Fibroblast of lung (primary cell): ENCODE results near the gene CARD10. TPM values are rescaled to one million over a fixed set of nuclear protein-coding genes. Genes with fewer than 3 reads are reported as not detected.

ENCODE experiments used
- DNase-seq, 2 donors: peaks; one replicate each; pipeline versions ENCODE4 v3.0.0 to v3.0.0-alpha.2; 2010; ENCODE audit warnings: low read depth in 2 of 2
- H2AFZ ChIP-seq: 2 replicates; pipeline ENCODE4 v1.5.1; 2012; ENCODE audit warnings: low read length, control low read depth, inconsistent platforms
- H3K27ac ChIP-seq: 2 replicates; pipeline ENCODE4 v1.5.1; 2011; ENCODE audit warnings: low read length, control low read depth; ENCODE audit not compliant: insufficient read depth
- H3K27me3 ChIP-seq: 2 replicates; pipeline ENCODE4 v1.5.1; 2011; ENCODE audit warnings: mild to moderate bottlenecking, low read length; ENCODE audit not compliant: control insufficient read depth, insufficient read depth
- H3K36me3 ChIP-seq: 2 replicates; pipeline ENCODE4 v1.5.1; 2011; ENCODE audit warnings: low read length; ENCODE audit not compliant: control insufficient read depth, insufficient read depth
- H3K4me1 ChIP-seq: 2 replicates; pipeline ENCODE4 v1.5.1; 2011; ENCODE audit warnings: low read length; ENCODE audit not compliant: control insufficient read depth, insufficient read depth; ENCODE audit errors: extremely low read depth
- H3K4me2 ChIP-seq: 2 replicates; pipeline ENCODE4 v1.5.1; 2011; ENCODE audit warnings: low read length, control low read depth; ENCODE audit not compliant: insufficient read depth; ENCODE audit errors: extremely low read depth
- H3K4me3 ChIP-seq, 4 experiments: fragments of 200-600 bp in 1 of 4; sonication (generic) in 1 of 4; replicated peaks in 1 of 4; 2 replicates each; pipeline ENCODE4 v1.5.1; 2011 to 2016; ENCODE audit warnings: low read length in 4 of 4, low read depth in 3 of 4, mild to moderate bottlenecking in 3 of 4, control low read depth in 2 of 4, inconsistent platforms in 1 of 4, mixed read lengths in 1 of 4; ENCODE audit not compliant: insufficient read depth in 1 of 4; ENCODE audit errors: control extremely low read depth in 1 of 4
- H3K79me2 ChIP-seq: 2 replicates; pipeline ENCODE4 v1.5.1; 2012; ENCODE audit warnings: mild to moderate bottlenecking, low read length, inconsistent platforms; ENCODE audit not compliant: control insufficient read depth, insufficient read depth
- H3K9ac ChIP-seq: 2 replicates; pipeline ENCODE4 v1.5.1; 2011; ENCODE audit warnings: mild to moderate bottlenecking, low read length, control low read depth; ENCODE audit not compliant: insufficient read depth
- H3K9me3 ChIP-seq: 2 replicates; pipeline ENCODE4 v1.5.1; 2012; ENCODE audit warnings: low read depth, low read length; ENCODE audit not compliant: control insufficient read depth, insufficient read depth
- H4K20me1 ChIP-seq: 2 replicates; pipeline ENCODE4 v1.5.1; 2011; ENCODE audit warnings: low read length; ENCODE audit not compliant: control insufficient read depth, insufficient read depth; ENCODE audit errors: extremely low read depth
- EZH2 ChIP-seq: IDR thresholded peaks from 2 replicates; pipeline ENCODE4 v1.5.1; 2012; ENCODE audit warnings: low read length, control low read depth, mild to moderate bottlenecking; ENCODE audit errors: missing control alignments
- polyA plus RNA-seq, 2 donors: library from polyadenylated mRNA; depleted of rRNA in 1 of 2; stranded (reverse) in 1 of 2; unstranded in 1 of 2; fragments of >200 nt; gene quantifications; 2 replicates each; pipeline ENCODE4 v1.2.1, GENCODE V29; 2011 to 2012; ENCODE audit warnings: missing spikeins in 1 of 2
- total RNA-seq: library from RNA; depleted of rRNA; stranded (reverse); fragments of >200 nt; gene quantifications from 2 replicates; pipeline ENCODE4 v1.2.1, GENCODE V29; 2014
- TF ChIP-seq, protein P1 (sequence below), 2 donors: IDR thresholded peaks in 1 of 2; conservative IDR thresholded peaks in 1 of 2; 1 replicate in 1 of 2; 2 replicates in 1 of 2; pipeline ENCODE4 v1.5.1; 2011 to 2012; ENCODE audit warnings: low read length in 2 of 2, control low read depth in 1 of 2, inconsistent platforms in 1 of 2, low read depth in 1 of 2, mild to moderate bottlenecking in 1 of 2

The CARD10 gene
- total and polyA plus RNA-seq, 2 donors (not counting 1 experiment from before 2014, with no cell fraction given), result 1.6 to 2.3 TPM

GRCh38 chr22:37562049-37562875, 43.0 kb upstream of the CARD10 start:
- peak overlapping the region; percentile 99 for H3K4me2 ChIP-seq
- H2AFZ ChIP-seq, result no peak overlapping the region
- TF ChIP-seq EZH2, result no peak
- TF ChIP-seq, protein P1, sequence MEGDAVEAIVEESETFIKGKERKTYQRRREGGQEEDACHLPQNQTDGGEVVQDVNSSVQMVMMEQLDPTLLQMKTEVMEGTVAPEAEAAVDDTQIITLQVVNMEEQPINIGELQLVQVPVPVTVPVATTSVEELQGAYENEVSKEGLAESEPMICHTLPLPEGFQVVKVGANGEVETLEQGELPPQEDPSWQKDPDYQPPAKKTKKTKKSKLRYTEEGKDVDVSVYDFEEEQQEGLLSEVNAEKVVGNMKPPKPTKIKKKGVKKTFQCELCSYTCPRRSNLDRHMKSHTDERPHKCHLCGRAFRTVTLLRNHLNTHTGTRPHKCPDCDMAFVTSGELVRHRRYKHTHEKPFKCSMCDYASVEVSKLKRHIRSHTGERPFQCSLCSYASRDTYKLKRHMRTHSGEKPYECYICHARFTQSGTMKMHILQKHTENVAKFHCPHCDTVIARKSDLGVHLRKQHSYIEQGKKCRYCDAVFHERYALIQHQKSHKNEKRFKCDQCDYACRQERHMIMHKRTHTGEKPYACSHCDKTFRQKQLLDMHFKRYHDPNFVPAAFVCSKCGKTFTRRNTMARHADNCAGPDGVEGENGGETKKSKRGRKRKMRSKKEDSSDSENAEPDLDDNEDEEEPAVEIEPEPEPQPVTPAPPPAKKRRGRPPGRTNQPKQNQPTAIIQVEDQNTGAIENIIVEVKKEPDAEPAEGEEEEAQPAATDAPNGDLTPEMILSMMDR (conservative IDR thresholded peaks at IDR 0.05 in 1 of 2, IDR thresholded peaks at IDR 0.05 in 1 of 2; ENCODE audit: low read depth in 1 of 2, low read length in 2 of 2), result no peak
- peaks cover 4% of the 10 kb centered on the region for H4K20me1 ChIP-seq
- peak overlapping the region; percentile 88 for H3K27ac ChIP-seq
- no peaks in the 10 kb centered on the region for H3K27me3 ChIP-seq
- H3K9me3 ChIP-seq, result no peaks in the 10 kb centered on the region
- peak overlapping the region; percentile 58 for H3K9ac ChIP-seq
- peaks cover 11% of the 10 kb centered on the region for H3K36me3 ChIP-seq
- peaks cover 60% of the 10 kb centered on the region for H3K79me2 ChIP-seq
- DNase-seq, result no peak
- H3K4me1 ChIP-seq, result peaks cover 30% of the 10 kb centered on the region
- H3K4me3 ChIP-seq, result peak overlapping the region; percentile 47 to 96 (median 86)

DNA sequence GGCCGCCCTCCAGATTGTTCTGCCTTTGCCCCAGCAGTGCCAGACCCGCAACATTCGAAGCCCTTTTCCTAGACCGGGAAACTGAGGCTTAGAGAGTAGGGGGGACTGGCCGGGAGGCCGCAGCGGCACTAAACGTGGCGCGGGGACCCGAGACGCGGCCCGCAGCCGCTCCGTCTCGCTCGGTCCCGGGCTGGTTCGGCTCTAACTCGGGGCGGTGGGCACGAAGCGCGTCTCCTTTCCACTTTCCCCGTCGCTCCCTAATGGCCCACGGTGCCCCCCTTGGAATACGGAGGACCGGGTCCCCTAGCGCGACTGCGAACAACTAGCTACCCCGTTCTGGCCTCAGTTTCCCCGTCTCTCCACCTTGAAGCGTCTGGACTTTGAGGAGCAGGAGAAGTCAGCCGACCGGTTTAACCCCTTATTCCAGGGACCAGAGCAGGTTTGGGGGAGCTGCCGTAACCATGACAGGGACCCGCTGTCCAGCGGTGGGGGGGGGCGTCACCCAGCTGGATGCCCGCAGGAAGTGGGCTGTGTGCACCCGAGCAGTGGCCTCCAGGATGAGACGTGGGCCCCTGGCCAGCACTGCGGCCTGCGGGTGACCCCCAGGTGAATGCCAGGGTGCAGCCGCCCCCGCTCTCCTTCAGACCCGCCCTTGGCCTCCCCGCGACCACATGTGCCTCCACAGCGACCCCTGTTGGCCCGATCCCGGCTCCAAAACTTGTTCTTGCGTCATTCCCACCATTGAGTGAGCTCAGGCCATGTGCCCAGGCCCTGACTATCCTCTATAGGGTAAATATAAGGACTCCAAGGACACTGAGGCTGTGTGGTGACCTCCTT, 42.2 kb upstream of the CARD10 start:
- no peak overlapping the region for H2AFZ ChIP-seq
- no peaks in the 10 kb centered on the region for H3K27me3 ChIP-seq

More for the DNA sequence above, 42.2 kb upstream of the CARD10 start:
- peak overlapping the region; percentile 88 for H3K27ac ChIP-seq
- H4K20me1 ChIP-seq, result peaks cover 4% of the 10 kb centered on the region
- TF ChIP-seq, protein P1 (conservative IDR thresholded peaks at IDR 0.05 in 1 of 2, IDR thresholded peaks at IDR 0.05 in 1 of 2; ENCODE audit: low read depth in 1 of 2, low read length in 2 of 2), result peak; percentile 78 to 85
- TF ChIP-seq EZH2, result no peak
- H3K4me2 ChIP-seq, result peak overlapping the region; percentile 99
- peak overlapping the region; percentile 68 to 96 (median 86) for H3K4me3 ChIP-seq
- peak; percentile 84 to 89 for DNase-seq
- peak overlapping the region; percentile 84 for H3K9ac ChIP-seq
- no peaks in the 10 kb centered on the region for H3K9me3 ChIP-seq
- H3K4me1 ChIP-seq, result peaks cover 27% of the 10 kb centered on the region
- peaks cover 54% of the 10 kb centered on the region for H3K79me2 ChIP-seq
- H3K36me3 ChIP-seq, result peaks cover 6% of the 10 kb centered on the region
